IMR-90 (cell line): ENCODE measurements around the gene ATP5F1D.

Source experiments
- BHLHE40 ChIP-seq: fragments of 150-350 bp; IDR thresholded peaks from 2 replicates; pipeline ENCODE4 v1.6.1; 2016; ENCODE audit warnings: mild to moderate bottlenecking, low read depth, low read length
- CEBPB ChIP-seq: IDR thresholded peaks from 2 replicates; pipeline ENCODE4 v1.6.1; 2012; ENCODE audit warnings: low read depth, low read length, improper control_type of control experiment
- CHD1 ChIP-seq: IDR thresholded peaks from 2 replicates; pipeline ENCODE4 v1.6.1; 2012; ENCODE audit warnings: low read depth, low read length, improper control_type of control experiment
- CTCF ChIP-seq: conservative IDR thresholded peaks from 2 replicates; pipeline ENCODE4 v1.5.1; 2012; ENCODE audit warnings: mild to moderate bottlenecking, low read depth, low read length, improper control_type of control experiment
- FOS ChIP-seq: fragments of 150-350 bp; IDR thresholded peaks from 2 replicates; pipeline ENCODE4 v1.6.1; 2016; ENCODE audit warnings: low read depth, low read length
- MAZ ChIP-seq: IDR thresholded peaks from 2 replicates; pipeline ENCODE4 v1.6.1; 2012; ENCODE audit warnings: low read depth, mild to moderate bottlenecking, low read length, improper control_type of control experiment, moderate library complexity, borderline replicate concordance
- MXI1 ChIP-seq: IDR thresholded peaks from 2 replicates; pipeline ENCODE4 v1.6.1; 2012; ENCODE audit warnings: low read depth, mild to moderate bottlenecking, low read length, moderate library complexity, borderline replicate concordance
- POLR2A ChIP-seq: IDR thresholded peaks from 2 replicates; pipeline ENCODE4 v1.6.1; 2012; ENCODE audit warnings: mild to moderate bottlenecking, low read depth, low read length
- RAD21 ChIP-seq: IDR thresholded peaks from 2 replicates; pipeline ENCODE4 v1.6.1; 2012; ENCODE audit warnings: low read length, improper control_type of control experiment
- RCOR1 ChIP-seq: IDR thresholded peaks from 2 replicates; pipeline ENCODE4 v1.6.1; 2012; ENCODE audit warnings: mild to moderate bottlenecking, low read length, improper control_type of control experiment; ENCODE audit not compliant: insufficient replicate concordance
- RFX5 ChIP-seq: IDR thresholded peaks from 2 replicates; pipeline ENCODE4 v1.8.0; 2012; ENCODE audit warnings: low read depth, mild to moderate bottlenecking, low read length, moderate library complexity
- SMC3 ChIP-seq: fragments of 150-350 bp; IDR thresholded peaks from 2 replicates; pipeline ENCODE4 v1.6.1; 2016; ENCODE audit warnings: low read depth, mild to moderate bottlenecking, antibody characterized with exemption, low read length, moderate library complexity
- TF ChIP-seq, protein P1 (sequence below): fragments of 150-350 bp; IDR thresholded peaks from 2 replicates; pipeline ENCODE4 v1.6.1; 2016; ENCODE audit warnings: low read depth, mild to moderate bottlenecking, low read length, moderate library complexity, borderline replicate concordance
- TF ChIP-seq, protein P2 (sequence below): fragments of 150-350 bp; IDR thresholded peaks from 2 replicates; pipeline ENCODE4 v1.6.1; 2017; ENCODE audit warnings: mild to moderate bottlenecking, antibody characterized with exemption, low read length, low read depth

- TF ChIP-seq CTCF (no peak), POLR2A (no peak), CEBPB (no peak), MAZ (no peak), FOS (no peak), RCOR1 (no peak), SMC3 (no peak), BHLHE40 (no peak), MXI1 (no peak), RFX5 (no peak), CHD1 (no peak), RAD21 (no peak)
- TF ChIP-seq, protein P1, sequence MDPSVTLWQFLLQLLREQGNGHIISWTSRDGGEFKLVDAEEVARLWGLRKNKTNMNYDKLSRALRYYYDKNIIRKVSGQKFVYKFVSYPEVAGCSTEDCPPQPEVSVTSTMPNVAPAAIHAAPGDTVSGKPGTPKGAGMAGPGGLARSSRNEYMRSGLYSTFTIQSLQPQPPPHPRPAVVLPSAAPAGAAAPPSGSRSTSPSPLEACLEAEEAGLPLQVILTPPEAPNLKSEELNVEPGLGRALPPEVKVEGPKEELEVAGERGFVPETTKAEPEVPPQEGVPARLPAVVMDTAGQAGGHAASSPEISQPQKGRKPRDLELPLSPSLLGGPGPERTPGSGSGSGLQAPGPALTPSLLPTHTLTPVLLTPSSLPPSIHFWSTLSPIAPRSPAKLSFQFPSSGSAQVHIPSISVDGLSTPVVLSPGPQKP = no peak
- TF ChIP-seq, protein P2, sequence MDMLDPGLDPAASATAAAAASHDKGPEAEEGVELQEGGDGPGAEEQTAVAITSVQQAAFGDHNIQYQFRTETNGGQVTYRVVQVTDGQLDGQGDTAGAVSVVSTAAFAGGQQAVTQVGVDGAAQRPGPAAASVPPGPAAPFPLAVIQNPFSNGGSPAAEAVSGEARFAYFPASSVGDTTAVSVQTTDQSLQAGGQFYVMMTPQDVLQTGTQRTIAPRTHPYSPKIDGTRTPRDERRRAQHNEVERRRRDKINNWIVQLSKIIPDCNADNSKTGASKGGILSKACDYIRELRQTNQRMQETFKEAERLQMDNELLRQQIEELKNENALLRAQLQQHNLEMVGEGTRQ = no peak
Observed at GRCh38 chr19:1233115-1233667, 8.4 kb upstream of the ATP5F1D start.
